H1 (cell line): ENCODE data around the gene OMP. TPM values are rescaled to one million over a fixed set of nuclear protein-coding genes. Genes with fewer than 3 reads are reported as not detected.

Source experiments
- BACH1 ChIP-seq: IDR thresholded peaks from 2 replicates; pipeline ENCODE4 v1.6.1; 2012; ENCODE audit warnings: low read length, improper control_type of control experiment
- CREB1 ChIP-seq: IDR thresholded peaks from 2 replicates; pipeline ENCODE4 v1.6.1; 2012; ENCODE audit warnings: inconsistent platforms
- GTF2F1 ChIP-seq: IDR thresholded peaks from 2 replicates; pipeline ENCODE4 v1.6.1; 2012; ENCODE audit warnings: low read depth, low read length, improper control_type of control experiment, borderline replicate concordance
- HDAC6 ChIP-seq: IDR thresholded peaks from one replicate; pipeline ENCODE4 v1.7.1; 2012; ENCODE audit warnings: low read depth, mild to moderate bottlenecking, inconsistent platforms, low read length, moderate library complexity
- TEAD4 ChIP-seq: IDR thresholded peaks from 2 replicates; pipeline ENCODE4 v1.6.1; 2012; ENCODE audit warnings: low read depth, low read length, inconsistent platforms, mixed read lengths
- polyA plus RNA-seq, 7 experiments: library from polyadenylated mRNA; depleted of rRNA in 3 of 7; stranded (reverse) in 5 of 7; unstranded in 2 of 7; fragments of >200 nt in 5 of 7; fragments of 200-250 nt in 2 of 7; gene quantifications; 1 replicate in 5 of 7; 2 replicates in 1 of 7; 4 replicates in 1 of 7; pipeline versions ENCODE4 v1.2.1 to v1.2.3, GENCODE V29; 2011 to 2013; ENCODE audit warnings: missing spikeins in 2 of 7, mixed read lengths in 2 of 7
- total RNA-seq: library from RNA; stranded (reverse); fragmentation: NEBNext Ultra II Directional; extraction: Animal tissue kit (Norgen Biotek cat#: 25700); gene quantifications from 2 replicates; pipeline ENCODE4 v1.2.1, GENCODE V29; 2021
- TF ChIP-seq, protein P1 (sequence below): IDR thresholded peaks from 2 replicates; pipeline ENCODE4 v1.6.1; 2011; ENCODE audit warnings: low read length, improper control_type of control experiment

OMP gene
- total and polyA plus RNA-seq, 2 of the 8 experiments (the other 6 are each of a cell fraction or from before 2014, with no cell fraction given), result not detected

DNA sequence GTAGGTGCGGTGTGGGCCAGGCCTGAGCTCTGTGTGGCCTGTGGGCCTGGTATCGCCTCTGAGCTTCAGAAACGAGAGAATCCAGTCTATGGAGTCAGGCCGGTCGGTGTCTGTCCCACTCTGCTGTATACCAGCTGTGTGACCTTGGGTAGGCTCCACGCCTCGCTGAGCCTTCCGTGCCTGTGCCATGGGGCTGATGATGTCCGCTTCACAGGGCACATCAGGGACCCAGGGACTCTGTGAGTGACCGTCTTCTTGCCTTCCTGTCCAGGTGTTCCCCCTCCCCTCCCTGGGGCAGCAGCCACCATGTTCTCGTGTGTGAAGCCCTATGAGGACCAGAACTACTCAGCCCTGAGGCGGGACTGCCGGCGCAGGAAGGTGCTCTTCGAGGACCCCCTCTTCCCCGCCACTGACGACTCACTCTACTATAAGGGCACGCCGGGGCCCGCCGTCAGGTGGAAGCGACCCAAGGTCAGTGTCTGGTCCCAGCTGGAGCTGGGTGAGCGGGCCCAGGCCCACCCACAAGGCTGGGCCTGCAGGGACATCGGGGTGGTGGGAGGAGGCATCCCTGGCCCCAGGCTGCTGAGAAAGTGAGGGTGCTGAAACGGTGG lies 18.0 kb upstream of the OMP start (continued):
- TF ChIP-seq, protein P1, sequence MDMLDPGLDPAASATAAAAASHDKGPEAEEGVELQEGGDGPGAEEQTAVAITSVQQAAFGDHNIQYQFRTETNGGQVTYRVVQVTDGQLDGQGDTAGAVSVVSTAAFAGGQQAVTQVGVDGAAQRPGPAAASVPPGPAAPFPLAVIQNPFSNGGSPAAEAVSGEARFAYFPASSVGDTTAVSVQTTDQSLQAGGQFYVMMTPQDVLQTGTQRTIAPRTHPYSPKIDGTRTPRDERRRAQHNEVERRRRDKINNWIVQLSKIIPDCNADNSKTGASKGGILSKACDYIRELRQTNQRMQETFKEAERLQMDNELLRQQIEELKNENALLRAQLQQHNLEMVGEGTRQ, result no peak
- no peak for TF ChIP-seq CREB1
- TF ChIP-seq HDAC6, result no peak
- no peak for TF ChIP-seq GTF2F1
- no peak for TF ChIP-seq TEAD4
- no peak for TF ChIP-seq BACH1
